SK-N-MC (cell line): ENCODE measurements around the gene DUSP22.

Experiments
- EZH2 ChIP-seq: fragments of 200-600 bp; sonication (generic); IDR thresholded peaks from one replicate; pipeline ENCODE4 v1.6.1; 2017; ENCODE audit warnings: antibody characterized with exemption
- POLR2AphosphoS5 ChIP-seq: IDR thresholded peaks from 2 replicates; pipeline ENCODE4 v1.6.1; 2012; ENCODE audit warnings: mild to moderate bottlenecking, low read depth, low read length, borderline replicate concordance

DNA sequence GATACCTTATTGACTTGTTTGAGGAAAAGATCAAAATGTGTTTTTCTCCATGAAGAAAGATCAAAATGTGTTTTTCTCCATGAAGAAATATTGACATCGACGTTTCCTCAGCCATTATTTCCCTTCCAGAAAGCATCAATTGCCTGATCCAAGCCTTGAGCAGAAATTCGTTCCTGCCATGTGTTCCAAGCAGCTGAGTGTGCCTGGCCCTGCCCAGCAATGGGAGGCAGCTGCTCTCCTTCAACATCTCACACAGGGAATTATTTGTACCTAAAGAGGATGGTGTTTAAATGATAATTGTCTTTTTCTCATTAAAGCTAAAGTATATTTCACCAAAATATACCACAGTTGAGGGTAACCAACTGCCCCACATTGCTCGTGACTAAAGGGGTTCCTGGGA lies 7.8 kb upstream of the DUSP22 start:
- TF ChIP-seq POLR2AphosphoS5 (no peak), EZH2 (no peak)
